ENCODE results near the gene FANCI.

Gene FANCI

GRCh38 chr15:89334510-89335297 lies 90.9 kb downstream of the FANCI start, which contains the start of gene POLG:
TSS of gene POLG (minus strand) at chr15:89334824. CDS start at chr15:89333754, 1,070 bp downstream.
- peak; percentile 99 for DNase-seq

DNA sequence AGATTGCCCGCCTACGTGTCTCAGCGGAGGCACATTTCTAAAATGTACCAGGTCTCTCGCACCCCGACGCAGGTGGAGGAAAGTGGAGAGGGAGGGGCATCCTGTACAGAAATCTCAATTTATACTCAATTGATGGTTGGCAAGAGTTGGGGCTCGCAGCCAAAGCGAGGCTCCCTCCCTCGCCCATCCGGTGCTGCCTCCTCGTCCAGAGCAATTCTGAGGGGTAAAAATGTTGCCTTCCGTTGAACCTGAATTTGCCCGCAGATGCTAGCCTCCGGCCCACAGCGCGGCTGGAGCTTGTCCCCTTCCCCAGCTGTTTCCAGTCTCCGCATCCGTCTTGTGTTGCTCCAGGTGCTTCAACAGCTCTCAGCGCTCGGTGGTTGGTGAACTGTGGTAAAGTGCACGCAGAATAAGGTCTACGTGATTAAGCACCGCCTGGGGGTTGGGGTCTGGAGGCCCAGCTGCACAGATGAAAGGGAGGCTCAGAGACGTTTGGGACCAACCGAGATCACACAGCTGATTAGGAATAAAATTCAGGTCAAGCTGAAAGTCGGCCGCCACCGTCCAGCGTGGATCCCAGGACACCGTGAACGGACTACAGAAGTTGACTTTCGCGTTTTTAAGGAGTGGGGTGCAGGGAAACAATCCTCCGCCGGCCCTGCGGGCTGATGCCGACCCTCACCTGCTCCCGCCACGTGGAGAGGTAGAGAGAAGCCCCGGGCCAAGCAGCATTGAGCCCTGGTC lies 91.7 kb downstream of the FANCI start:
- peak; percentile 31 to 44 for DNase-seq

- DNase-seq = no peak
These were observed 94.3 kb downstream of the FANCI start for GRCh38 chr15:89338036-89338435.

GRCh38 chr15:89340573-89340972 lies 96.8 kb downstream of the FANCI start:
- DNase-seq = no peak

GRCh38 chr15:89341316-89342005 lies 97.7 kb downstream of the FANCI start:
- DNase-seq = no peak

DNA sequence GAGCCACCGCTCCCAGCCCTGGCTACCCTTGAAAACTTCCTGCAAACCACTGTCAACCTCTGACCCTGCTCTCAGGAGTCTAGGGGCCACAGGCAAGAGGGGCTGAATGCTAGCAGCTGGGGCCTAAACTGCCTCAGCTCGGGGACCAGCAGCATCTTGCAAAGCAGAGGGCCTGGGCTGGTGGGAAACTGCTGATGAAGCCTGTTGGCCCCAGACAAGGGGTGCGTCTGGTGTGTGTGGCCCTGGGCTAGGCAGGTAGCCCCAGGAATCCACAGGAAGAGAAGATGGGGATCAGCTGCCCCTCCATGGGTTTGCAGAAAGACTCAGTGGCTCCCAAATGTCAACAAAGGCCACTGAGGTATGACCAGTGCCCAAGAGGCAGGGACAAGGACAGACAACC lies 99.1 kb downstream of the FANCI start:
- DNase-seq = no peak

DNA sequence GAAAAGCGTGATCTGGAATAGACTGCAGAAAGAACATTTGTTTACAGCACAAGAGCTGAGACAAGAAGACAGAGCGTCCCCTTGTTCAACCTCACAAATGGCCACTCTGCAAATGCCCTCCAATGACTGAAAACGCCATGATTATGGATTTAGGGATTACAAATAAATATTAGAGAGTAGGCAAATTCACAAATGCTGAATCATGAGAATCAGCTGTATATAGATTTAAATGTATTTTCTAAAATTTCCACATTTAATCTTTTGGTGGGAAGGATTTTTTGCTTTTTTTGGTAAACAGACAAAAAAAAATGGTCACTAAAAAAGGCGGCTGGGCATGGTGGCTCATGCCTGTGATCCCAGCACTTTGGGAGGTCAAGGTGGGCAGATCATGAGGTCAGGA lies 101.5 kb downstream of the FANCI start:
- no peak for DNase-seq

GRCh38 chr15:89346516-89347231 lies 102.9 kb downstream of the FANCI start:
- no peak for DNase-seq

- no peak for DNase-seq
These were observed 105.4 kb downstream of the FANCI start for GRCh38 chr15:89349206-89349558.

DNA sequence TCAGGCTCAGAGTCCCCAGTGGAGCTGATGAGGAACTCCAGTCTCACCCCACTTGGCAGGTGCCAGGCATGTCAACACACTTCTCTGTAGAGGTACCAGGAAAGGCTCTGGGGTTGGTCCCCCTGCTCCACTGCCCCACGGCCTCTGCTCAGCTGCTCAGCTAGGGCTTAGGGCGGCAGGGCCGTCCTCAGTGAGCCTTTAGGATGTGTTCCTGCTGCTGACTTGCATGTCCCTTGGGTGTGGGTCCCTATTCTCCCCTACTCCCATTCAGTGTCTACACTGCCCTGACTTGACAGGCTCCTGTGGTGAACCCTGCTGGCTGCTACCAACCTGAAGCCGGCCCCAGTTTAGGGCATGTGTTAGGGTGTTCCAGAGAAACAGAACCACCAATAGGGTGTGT lies 108.7 kb downstream of the FANCI start:
- no peak for DNase-seq

DNA sequence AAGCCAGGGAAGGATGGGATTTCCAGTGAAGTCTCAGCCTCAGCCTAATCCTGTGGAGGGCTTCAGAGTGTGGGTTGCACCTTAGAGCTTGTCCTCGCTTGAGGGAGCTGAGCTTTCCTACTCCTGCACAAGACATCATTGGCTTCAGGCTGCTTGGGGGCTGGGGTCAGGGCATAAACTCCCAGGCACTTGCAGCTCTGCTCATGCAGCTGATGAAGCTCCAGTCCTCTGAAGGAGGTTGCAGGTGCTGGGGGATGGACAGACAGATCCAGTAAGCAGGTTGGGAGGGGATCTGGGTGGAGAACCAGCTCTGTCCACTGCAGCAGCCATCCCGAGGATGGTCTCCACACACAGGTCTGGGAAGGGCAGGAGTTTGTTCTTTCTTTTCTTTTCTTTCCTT lies 110.2 kb downstream of the FANCI start:
- no peak for DNase-seq

DNA sequence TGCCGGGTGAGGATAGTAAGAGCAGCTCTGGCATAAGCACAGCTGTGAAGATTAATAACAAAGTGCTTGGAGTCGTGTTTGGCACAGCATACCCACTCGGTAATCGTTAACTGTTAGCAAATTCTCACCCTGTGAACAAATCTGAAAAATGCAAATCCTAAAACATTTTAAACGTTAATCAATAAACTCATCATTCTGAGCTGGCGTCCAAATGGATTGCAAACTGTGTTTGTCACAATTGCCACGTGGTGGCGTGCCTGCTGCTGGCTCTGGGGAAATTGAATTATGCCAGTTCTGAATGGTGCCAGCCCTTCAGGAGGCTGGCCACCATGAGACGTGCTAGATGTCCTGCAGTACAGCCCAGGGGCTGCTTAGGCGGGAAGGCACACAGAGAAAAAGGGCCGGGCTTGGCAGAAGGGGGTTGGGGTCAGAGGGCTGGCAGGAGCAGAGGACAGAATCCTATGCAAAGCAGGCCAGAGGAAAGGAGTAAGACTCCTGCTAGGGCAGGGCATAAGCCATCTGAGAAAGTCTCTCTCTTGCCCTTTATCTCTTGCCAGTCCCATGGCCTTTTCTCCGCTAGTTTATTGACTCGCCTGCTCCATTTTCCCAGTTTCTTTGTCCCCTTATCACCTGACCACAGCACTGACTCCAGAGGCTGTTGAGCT lies 113.0 kb downstream of the FANCI start:
- no peak for DNase-seq

DNA sequence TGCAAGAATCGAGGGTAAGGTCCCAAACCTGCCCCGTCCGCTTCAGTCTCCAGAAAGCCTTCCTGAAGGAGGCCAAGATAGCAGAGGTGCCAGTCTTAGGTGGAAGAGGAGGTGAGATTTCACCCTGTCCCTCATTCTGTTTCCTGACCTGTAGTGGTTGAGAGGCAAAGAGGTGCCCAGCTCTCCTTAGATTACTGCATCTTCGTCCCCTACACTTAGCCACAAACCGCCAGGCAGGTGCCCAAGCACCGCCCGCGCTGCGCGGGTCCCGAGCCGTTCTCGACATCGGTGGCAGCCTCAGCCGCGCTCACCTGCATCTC lies 114.6 kb downstream of the FANCI start:
- DNase-seq = no peak

DNA sequence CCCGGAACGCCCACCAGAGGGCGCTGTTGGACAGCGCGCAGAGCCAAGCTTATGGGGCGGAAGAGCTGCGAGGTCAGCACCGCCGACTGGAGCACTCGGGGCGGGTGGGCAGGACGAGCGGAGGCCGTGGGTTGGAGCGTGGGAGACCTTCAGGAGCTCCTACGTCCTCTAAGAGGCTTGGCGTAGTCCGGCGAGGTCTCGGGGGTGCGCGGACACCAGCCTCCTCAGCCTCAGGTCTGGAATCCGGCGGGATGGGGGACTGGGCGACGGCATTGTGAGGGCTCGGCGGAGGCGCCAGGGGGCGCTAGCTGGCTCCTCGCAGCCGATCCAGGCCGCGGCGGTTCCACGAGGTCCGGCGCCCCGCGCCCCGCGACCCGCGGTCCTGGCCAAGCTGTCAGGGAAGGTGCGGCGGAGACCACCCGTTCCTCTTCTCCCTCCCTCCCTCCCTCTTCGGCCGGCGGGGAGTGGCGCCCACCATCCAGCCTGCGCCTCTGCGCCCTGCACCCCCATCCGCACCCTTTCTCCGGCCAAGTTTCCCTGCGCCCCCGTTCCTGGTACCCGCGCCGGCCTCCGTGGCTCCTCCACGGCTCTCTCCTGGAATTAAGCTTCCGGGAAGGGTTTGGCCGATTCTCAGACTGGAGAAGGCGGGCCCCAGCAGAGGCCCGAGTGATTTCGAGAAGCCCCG lies 115.1 kb downstream of the FANCI start:
- DNase-seq = peak; percentile 81 to 84

GRCh38 chr15:89359471-89360293 lies 115.9 kb downstream of the FANCI start:
- DNase-seq = no peak

GRCh38 chr15:89360294-89360971 lies 116.7 kb downstream of the FANCI start:
- DNase-seq = no peak

DNA sequence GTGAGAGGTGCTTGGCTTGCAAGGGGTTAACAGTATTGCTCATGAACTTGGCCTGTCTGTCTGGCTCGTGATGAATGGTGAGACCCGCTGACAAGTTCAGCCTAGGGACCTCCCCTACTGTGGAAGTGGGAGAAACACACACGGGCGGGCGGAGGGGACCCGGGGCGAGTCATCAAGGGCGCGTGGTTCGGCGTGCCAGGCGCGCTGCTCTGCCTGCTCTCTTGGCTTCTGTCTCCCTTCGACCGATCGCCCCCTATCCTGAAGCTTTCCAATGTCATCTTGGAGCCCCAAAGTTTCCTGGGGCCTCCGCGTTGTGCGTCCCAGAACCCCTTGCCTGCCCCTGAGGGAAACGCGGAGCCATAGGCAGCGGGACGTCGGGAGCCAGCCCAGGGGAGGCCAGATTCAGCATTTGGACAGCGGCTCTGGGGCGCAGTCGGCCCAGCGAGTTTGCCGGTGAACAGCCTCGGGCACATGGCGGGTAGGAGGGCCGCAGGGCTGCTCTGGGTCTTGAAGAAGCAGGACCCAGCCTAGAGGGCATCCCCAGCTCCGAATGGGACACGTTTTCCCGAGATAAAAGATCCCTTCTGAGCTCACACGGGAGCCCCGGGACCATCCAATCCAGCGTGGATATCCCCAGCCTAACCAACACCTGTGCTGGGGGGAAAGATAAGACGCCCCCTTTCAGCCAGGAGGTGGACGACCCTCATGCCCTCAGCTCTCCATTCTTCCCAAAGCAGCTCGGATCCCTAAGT lies 117.8 kb downstream of the FANCI start:
- DNase-seq = peak; percentile 45 to 54

DNA sequence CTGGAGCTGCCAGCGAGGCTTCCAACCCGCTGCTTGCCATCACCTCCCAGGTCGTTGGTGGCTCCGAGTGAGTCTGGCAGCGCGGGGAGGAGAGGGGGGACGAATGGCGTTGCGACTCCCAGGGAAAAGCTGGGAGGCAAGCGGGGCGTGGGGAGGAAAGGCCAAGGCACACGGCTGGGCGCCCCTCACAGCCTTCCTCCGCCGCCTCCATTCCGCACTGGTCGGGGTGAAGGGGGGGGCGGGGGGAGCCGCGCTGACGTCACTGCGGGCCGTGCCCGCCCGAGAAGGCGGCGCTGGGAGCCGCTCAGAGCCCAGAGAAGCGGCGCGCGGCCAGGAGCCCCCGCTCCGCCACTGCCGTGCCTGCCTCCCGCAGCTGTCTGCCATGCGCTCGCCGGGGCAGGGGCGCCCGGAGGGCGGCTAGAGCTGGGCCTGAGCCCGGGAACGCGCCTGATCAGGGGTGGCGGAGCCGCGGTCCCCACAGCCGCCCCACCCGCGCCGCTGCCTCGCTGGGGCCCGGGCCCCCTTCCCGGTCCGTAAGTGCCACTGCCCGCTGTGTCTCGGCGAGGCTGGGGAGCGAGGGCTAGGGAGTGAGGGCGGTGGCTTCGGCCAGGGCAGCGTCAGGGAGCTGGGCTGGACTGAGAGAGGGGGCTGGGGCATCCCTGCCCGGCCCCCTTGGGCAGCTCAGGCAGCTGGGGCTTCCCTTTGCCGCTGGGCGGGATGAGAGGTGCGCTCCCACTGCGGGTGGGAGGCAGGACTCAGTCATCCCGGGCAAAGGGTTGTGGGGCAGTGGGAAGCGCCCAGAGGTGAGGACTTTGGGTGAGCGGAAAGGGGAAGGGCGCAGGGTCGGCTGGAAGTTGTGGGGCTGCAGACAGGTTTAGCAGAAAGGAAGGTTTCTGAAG lies 118.7 kb downstream of the FANCI start:
- DNase-seq = no peak

DNA sequence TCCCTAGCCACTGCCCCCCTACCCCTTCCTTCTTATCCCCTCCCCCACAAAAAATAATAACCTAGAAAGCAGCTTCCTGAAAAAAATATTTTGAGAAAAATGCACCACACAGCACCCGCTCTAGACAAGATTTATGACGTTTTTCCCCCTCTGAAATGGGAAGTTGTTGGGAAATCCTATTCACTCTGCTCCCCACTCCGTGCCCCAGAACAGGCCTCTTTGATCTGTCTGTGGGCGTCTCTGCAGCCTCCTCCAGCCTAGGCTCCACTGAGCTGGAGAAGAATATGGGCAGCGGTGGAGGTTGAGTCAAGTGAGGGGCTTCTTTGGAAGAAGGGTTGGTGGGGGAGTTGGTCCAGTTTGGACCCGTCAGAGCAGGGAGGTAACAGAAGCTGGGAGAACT lies 119.4 kb downstream of the FANCI start:
- no peak for DNase-seq

All from CD4-positive, alpha-beta T cell treated with Interleukin-1 beta for 1 hour (primary cell).